SK-N-SH (cell line): ENCODE data around the gene SLCO2B1. TPM values are rescaled to one million over a fixed set of nuclear protein-coding genes. Genes with fewer than 3 reads are reported as not detected.

ENCODE experiments used
- CTCF ChIA-PET: fragments of 300-600, 350-600 bp; formaldehyde crosslinking; extraction: SDS; loops from one replicate; lab custom pipeline; 2021; lab: Yijun Ruan, JAX
- POLR2A ChIA-PET: fragments of 350-600 bp; sonication (Branson Sonifier 250); formaldehyde crosslinking; extraction: SDS; loops from one replicate; lab custom pipeline; 2020; ENCODE audit warnings: antibody characterized with exemption, inconsistent platforms; lab: Yijun Ruan, JAX
- DNase-seq: peaks from one replicate; pipeline ENCODE4 v3.0.0; 2012
- H2AFZ ChIP-seq: fragments of 200-600 bp; sonication (generic); 2 replicates; pipeline ENCODE4 v1.8.1; 2016; ENCODE audit warnings: antibody characterized with exemption, mild to moderate bottlenecking, low read depth
- H3F3A ChIP-seq: fragments of 200-600 bp; sonication (generic); replicated peaks from 2 replicates; pipeline ENCODE3; 2016; ENCODE audit warnings: antibody characterized with exemption, mild to moderate bottlenecking; ENCODE audit not compliant: insufficient read depth
- H3K27ac ChIP-seq, 2 experiments: fragments of 200-500 bp in 1 of 2; fragments of 200-600 bp in 1 of 2; sonication (Bioruptor generic) in 1 of 2; sonication (generic), shearing (Covaris generic) in 1 of 2; 2 replicates each; pipeline versions ENCODE4 v1.5.1 to v1.6.1; 2014 to 2016; ENCODE audit warnings: low read depth in 2 of 2, inconsistent platforms in 1 of 2, low read length in 1 of 2, mild to moderate bottlenecking in 1 of 2, mixed read lengths in 1 of 2
- H3K27me3 ChIP-seq: fragments of 200-600 bp; sonication (generic), shearing (Covaris generic); 2 replicates; pipeline ENCODE4 v1.6.1; 2016; ENCODE audit warnings: mixed run types; ENCODE audit not compliant: insufficient read depth
- H3K36me3 ChIP-seq, 2 experiments: fragments of 200-500 bp in 1 of 2; fragments of 200-600 bp in 1 of 2; sonication (Bioruptor generic) in 1 of 2; sonication (generic) in 1 of 2; replicated peaks in 1 of 2; 2 replicates each; pipeline versions ENCODE3 to v1.5.1; 2014 to 2016; ENCODE audit warnings: low read length in 1 of 2, mild to moderate bottlenecking in 1 of 2; ENCODE audit not compliant: insufficient read depth in 2 of 2, control insufficient read depth in 1 of 2
- H3K4me1 ChIP-seq, 2 experiments: fragments of 200-500 bp in 1 of 2; fragments of 200-600 bp in 1 of 2; sonication (Bioruptor generic) in 1 of 2; sonication (generic), shearing (Covaris generic) in 1 of 2; 2 replicates each; pipeline versions ENCODE4 v1.5.1 to v1.6.1; 2014 to 2016; ENCODE audit warnings: low read depth in 1 of 2, low read length in 1 of 2, mixed run types in 1 of 2; ENCODE audit not compliant: insufficient read depth in 2 of 2, control insufficient read depth in 1 of 2
- H3K4me2 ChIP-seq: fragments of 200-600 bp; sonication (generic), shearing (Covaris generic); 2 replicates; pipeline ENCODE4 v1.6.1; 2017; ENCODE audit warnings: mixed run types
- H3K4me3 ChIP-seq, 2 experiments: fragments of 200-500 bp in 1 of 2; fragments of 200-600 bp in 1 of 2; sonication (Bioruptor generic) in 1 of 2; sonication (generic), shearing (Covaris generic) in 1 of 2; 2 replicates each; pipeline versions ENCODE4 v1.5.1 to v1.8.1; 2014 to 2016; ENCODE audit warnings: low read depth in 2 of 2, inconsistent platforms in 1 of 2, low read length in 1 of 2, mild to moderate bottlenecking in 1 of 2, mixed read lengths in 1 of 2, moderate library complexity in 1 of 2
- H3K79me2 ChIP-seq: fragments of 200-600 bp; sonication (generic); 2 replicates; pipeline ENCODE4 v1.8.1; 2017; ENCODE audit warnings: mild to moderate bottlenecking; ENCODE audit not compliant: insufficient read depth
- H3K9ac ChIP-seq: fragments of 200-600 bp; sonication (generic); 2 replicates; pipeline ENCODE4 v1.6.1; 2017; ENCODE audit warnings: mixed run types
- H3K9me2 ChIP-seq: fragments of 200-600 bp; sonication (generic); 2 replicates; pipeline ENCODE4 v1.6.1; 2017; ENCODE audit warnings: mixed run types
- H3K9me3 ChIP-seq: fragments of 200-600 bp; sonication (generic); 2 replicates; pipeline ENCODE4 v1.6.1; 2017; ENCODE audit warnings: mixed run types, mild to moderate bottlenecking, moderate library complexity
- H4K20me1 ChIP-seq: fragments of 200-600 bp; sonication (generic); 2 replicates; pipeline ENCODE4 v1.6.1; 2017; ENCODE audit warnings: mild to moderate bottlenecking, mixed run types; ENCODE audit not compliant: insufficient read depth
- EP300 ChIP-seq, 2 experiments: IDR thresholded peaks; 2 replicates each; pipeline versions ENCODE4 v1.4.0 to v1.6.1; 2012; ENCODE audit warnings: borderline replicate concordance in 1 of 2, low read depth in 1 of 2, low read length in 1 of 2
- EZH2phosphoT487 ChIP-seq: fragments of 200-600 bp; sonication (generic); IDR thresholded peaks from 2 replicates; pipeline ENCODE4 v1.6.1; 2017; ENCODE audit warnings: low read depth, mixed run types, mild to moderate bottlenecking, antibody characterized with exemption, moderate library complexity, borderline replicate concordance
- FOSL2 ChIP-seq: IDR thresholded peaks from 2 replicates; pipeline ENCODE4 v1.4.0; 2012; ENCODE audit warnings: low read depth, mild to moderate bottlenecking, moderate library complexity, borderline replicate concordance
- GABPA ChIP-seq: IDR thresholded peaks from 2 replicates; pipeline ENCODE4 v1.4.0; 2012; ENCODE audit warnings: low read depth, mild to moderate bottlenecking
- JUND ChIP-seq: IDR thresholded peaks from 2 replicates; pipeline ENCODE4 v1.4.0; 2012
- MEF2A ChIP-seq: IDR thresholded peaks from 2 replicates; pipeline ENCODE4 v1.4.0; 2012; ENCODE audit warnings: low read depth, borderline replicate concordance
- NFIC ChIP-seq: IDR thresholded peaks from 2 replicates; pipeline ENCODE4 v1.4.0; 2012; ENCODE audit warnings: borderline replicate concordance
- POLR2AphosphoS5 ChIP-seq: IDR thresholded peaks from 2 replicates; pipeline ENCODE4 v1.6.1; 2012; ENCODE audit warnings: low read depth, low read length
- RFX5 ChIP-seq: IDR thresholded peaks from 2 replicates; pipeline ENCODE4 v1.6.1; 2012; ENCODE audit warnings: mild to moderate bottlenecking, improper control_type of control experiment, low read length
- SMC3 ChIP-seq: IDR thresholded peaks from 2 replicates; pipeline ENCODE4 v1.6.1; 2012; ENCODE audit warnings: low read depth, low read length, improper control_type of control experiment
- TEAD4 ChIP-seq: IDR thresholded peaks from 2 replicates; pipeline ENCODE4 v1.4.0; 2012; ENCODE audit warnings: mild to moderate bottlenecking, borderline replicate concordance; ENCODE audit not compliant: insufficient read depth
- USF2 ChIP-seq: fragments of 150-350 bp; IDR thresholded peaks from 2 replicates; pipeline ENCODE4 v1.6.1; 2017; ENCODE audit warnings: antibody characterized with exemption, low read length, low read depth, borderline replicate concordance
- WGBS: methylation state at CpG from one replicate; pipeline ENCODE4 v1.1.6; 2017; ENCODE audit warnings: low lambda C conversion rate; 5-methylcytosine and 5-hydroxymethylcytosine counted together
- polyA plus RNA-seq, 3 experiments: library from polyadenylated mRNA; depleted of rRNA; stranded (reverse); fragments of >200 nt; gene quantifications; 2 replicates each; pipeline ENCODE4 v1.2.3, GENCODE V29; 2012
- TF ChIP-seq, protein P1 (sequence below): IDR thresholded peaks from 2 replicates; pipeline ENCODE4; 2012
- TF ChIP-seq, protein P2 (sequence below): IDR thresholded peaks from 2 replicates; pipeline ENCODE4 v1.4.0; 2012; ENCODE audit warnings: low read depth
- TF ChIP-seq, protein P3 (sequence below): IDR thresholded peaks from 2 replicates; pipeline ENCODE4 v1.4.0; 2012; ENCODE audit warnings: low read depth, borderline replicate concordance
- TF ChIP-seq, protein P4 (sequence below): IDR thresholded peaks from 2 replicates; pipeline ENCODE4 v1.4.0; 2012; ENCODE audit warnings: low read depth, borderline replicate concordance

Gene SLCO2B1
- polyA plus RNA-seq, 1 of the 3 experiments (the other 2 are of a cell fraction) = 0.18 TPM

GRCh38 chr11:75242722-75243600 lies 92.1 kb downstream of the SLCO2B1 start:
- Histone ChIP-seq H3K9me3 (no peaks in the 10 kb centered on the region), H2AFZ (no peak overlapping the region), H3K27ac (no peak overlapping the region), H3K4me2 (no peak overlapping the region), H3K36me3 (no peaks in the 10 kb centered on the region), H3K79me2 (no peaks in the 10 kb centered on the region), H3K4me3 (no peak overlapping the region), H4K20me1 (no peaks in the 10 kb centered on the region), H3F3A (no peaks in the 10 kb centered on the region), H3K27me3 (peaks cover 37% of the 10 kb centered on the region), H3K9ac (no peak overlapping the region), H3K9me2 (no peaks in the 10 kb centered on the region), H3K4me1 (peaks cover 0 to 3% of the 10 kb centered on the region in 2 experiments; a peak in 1 of 4 replicates)
- TF ChIP-seq, protein P1, sequence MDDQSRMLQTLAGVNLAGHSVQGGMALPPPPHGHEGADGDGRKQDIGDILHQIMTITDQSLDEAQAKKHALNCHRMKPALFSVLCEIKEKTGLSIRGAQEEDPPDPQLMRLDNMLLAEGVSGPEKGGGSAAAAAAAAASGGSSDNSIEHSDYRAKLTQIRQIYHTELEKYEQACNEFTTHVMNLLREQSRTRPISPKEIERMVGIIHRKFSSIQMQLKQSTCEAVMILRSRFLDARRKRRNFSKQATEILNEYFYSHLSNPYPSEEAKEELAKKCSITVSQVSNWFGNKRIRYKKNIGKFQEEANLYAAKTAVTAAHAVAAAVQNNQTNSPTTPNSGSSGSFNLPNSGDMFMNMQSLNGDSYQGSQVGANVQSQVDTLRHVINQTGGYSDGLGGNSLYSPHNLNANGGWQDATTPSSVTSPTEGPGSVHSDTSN = no peak
- TF ChIP-seq EZH2phosphoT487 = no peak
- no peak for TF ChIP-seq EP300 (IDR thresholded peaks at IDR 0.05; ENCODE audit: borderline replicate concordance in 1 of 2, low read depth in 1 of 2, low read length in 1 of 2)
- no peak for TF ChIP-seq POLR2AphosphoS5
- no peak for TF ChIP-seq JUND
- no peak for TF ChIP-seq NFIC
- POLR2A ChIA-PET = interaction anchor here (1.9 kb wide), 1 partner anchor 28 kb away, joined by 14 read pairs; no protein-coding TSS in a partner anchor
- CTCF ChIA-PET = interaction anchor here (0.6 to 17.5 kb wide), 29 partner anchors 8 to 334 kb away, joined by 3 to 1115 read pairs (median 6); partner anchors contain the start of genes NEU3 and SLCO2B1
- peak; percentile 3 for DNase-seq
- WGBS = 78% methylated on average over 16 of the region's 16 CpGs

DNA sequence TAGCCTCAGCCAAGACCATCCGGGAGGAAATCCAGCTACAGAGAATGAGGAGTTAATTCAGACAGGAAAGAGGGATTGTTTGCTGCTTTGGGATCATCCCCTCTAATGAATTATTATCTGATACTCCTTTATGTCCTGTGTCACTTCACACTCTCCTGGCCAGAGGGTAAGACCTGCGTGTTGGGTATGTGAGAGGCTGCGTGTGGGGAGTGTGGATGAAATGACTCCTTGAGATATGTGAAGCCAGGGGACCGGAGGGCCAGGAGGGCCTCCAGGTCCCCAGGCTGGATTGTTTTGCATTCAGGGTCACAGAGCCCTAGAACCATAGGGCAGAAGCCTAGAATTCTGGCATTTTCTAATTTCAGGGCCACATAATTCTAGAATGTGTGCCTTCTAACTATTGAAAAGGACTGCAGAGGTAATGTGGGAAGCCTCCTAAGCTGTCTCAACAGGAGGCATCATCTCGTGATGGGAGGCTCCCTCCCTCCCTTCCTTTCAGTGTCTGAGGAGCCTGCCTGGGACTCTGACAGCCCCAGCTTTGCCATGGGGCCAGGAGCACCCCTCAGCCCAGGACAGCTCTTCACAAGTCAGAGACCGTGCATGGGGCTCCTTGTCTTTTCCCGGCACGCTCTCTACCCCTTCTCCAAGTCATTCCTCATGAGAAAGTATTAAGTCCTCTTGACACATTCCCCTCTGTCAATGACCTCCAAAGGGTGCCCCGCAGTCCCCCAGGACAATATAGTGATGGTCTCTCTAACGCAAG lies 93.3 kb downstream of the SLCO2B1 start:
- Histone ChIP-seq H3K27me3 (peaks cover 37% of the 10 kb centered on the region), H3K27ac (no peak overlapping the region), H3F3A (no peaks in the 10 kb centered on the region), H3K9ac (no peak overlapping the region), H3K9me3 (no peaks in the 10 kb centered on the region), H4K20me1 (no peaks in the 10 kb centered on the region), H3K9me2 (no peaks in the 10 kb centered on the region), H3K4me1 (peaks cover 0 to 5% of the 10 kb centered on the region in 2 experiments; a peak in 1 of 4 replicates), H3K36me3 (no peaks in the 10 kb centered on the region), H3K4me3 (no peak overlapping the region), H3K4me2 (no peak overlapping the region), H3K79me2 (no peaks in the 10 kb centered on the region), H2AFZ (no peak overlapping the region)
- CTCF ChIA-PET = interaction anchor here (0.8 to 17.5 kb wide), 7 partner anchors 18 to 313 kb away, joined by 3 to 1115 read pairs (median 113); partner anchors contain the start of gene SLCO2B1
- DNase-seq = peak; percentile 2
- 62% methylated on average over 10 of the region's 10 CpGs for WGBS
- POLR2A ChIA-PET = no interaction called here
- TF ChIP-seq, protein P1 = no peak
- TF ChIP-seq SMC3 = no peak
- TF ChIP-seq, protein P2, sequence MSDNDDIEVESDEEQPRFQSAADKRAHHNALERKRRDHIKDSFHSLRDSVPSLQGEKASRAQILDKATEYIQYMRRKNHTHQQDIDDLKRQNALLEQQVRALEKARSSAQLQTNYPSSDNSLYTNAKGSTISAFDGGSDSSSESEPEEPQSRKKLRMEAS = no peak
- TF ChIP-seq USF2 = no peak
- no peak for TF ChIP-seq RFX5
- TF ChIP-seq, protein P3, sequence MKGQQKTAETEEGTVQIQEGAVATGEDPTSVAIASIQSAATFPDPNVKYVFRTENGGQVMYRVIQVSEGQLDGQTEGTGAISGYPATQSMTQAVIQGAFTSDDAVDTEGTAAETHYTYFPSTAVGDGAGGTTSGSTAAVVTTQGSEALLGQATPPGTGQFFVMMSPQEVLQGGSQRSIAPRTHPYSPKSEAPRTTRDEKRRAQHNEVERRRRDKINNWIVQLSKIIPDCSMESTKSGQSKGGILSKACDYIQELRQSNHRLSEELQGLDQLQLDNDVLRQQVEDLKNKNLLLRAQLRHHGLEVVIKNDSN = no peak
- no peak for TF ChIP-seq MEF2A
- TF ChIP-seq, protein P4, sequence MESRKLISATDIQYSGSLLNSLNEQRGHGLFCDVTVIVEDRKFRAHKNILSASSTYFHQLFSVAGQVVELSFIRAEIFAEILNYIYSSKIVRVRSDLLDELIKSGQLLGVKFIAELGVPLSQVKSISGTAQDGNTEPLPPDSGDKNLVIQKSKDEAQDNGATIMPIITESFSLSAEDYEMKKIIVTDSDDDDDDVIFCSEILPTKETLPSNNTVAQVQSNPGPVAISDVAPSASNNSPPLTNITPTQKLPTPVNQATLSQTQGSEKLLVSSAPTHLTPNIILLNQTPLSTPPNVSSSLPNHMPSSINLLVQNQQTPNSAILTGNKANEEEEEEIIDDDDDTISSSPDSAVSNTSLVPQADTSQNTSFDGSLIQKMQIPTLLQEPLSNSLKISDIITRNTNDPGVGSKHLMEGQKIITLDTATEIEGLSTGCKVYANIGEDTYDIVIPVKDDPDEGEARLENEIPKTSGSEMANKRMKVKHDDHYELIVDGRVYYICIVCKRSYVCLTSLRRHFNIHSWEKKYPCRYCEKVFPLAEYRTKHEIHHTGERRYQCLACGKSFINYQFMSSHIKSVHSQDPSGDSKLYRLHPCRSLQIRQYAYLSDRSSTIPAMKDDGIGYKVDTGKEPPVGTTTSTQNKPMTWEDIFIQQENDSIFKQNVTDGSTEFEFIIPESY = no peak
- no peak for TF ChIP-seq TEAD4
- no peak for TF ChIP-seq GABPA
- TF ChIP-seq FOSL2 = no peak
